HG03095 (cell line): Measurements from ENCODE around the gene ODC1.
"Not testable (repeated sequence)": the region's sequence is repeated elsewhere in the genome, so short reads cannot be mapped to it uniquely, and the experiment has no call there.

Experiments
- ATAC-seq: cut with Tn5 transposase; IDR thresholded peaks from one replicate; pipeline ENCODE4 v1.9.1; 2021; ENCODE audit warnings: moderate library complexity; ENCODE audit not compliant: unreplicated experiment

Gene ODC1

GRCh38 chr2:10447895-10448575 lies at the start of gene ODC1:
Gene ODC1 (minus strand): TSS chr2:10448327. CDS start chr2:10445032, 3,295 bp downstream.
- peak; percentile 59 for ATAC-seq

GRCh38 chr2:10497797-10498251 lies 49.7 kb upstream of the ODC1 start:
- ATAC-seq, result no peak

- no peak for ATAC-seq
Measured at GRCh38 chr2:10495988-10496313, 47.8 kb upstream of the ODC1 start.

- ATAC-seq, result no peak
Measured at GRCh38 chr2:10495311-10495987, 47.3 kb upstream of the ODC1 start.

GRCh38 chr2:10494351-10495066 lies 46.4 kb upstream of the ODC1 start:
- no peak for ATAC-seq

- peak; percentile 96 for ATAC-seq
Measured at GRCh38 chr2:10493634-10494281, 45.6 kb upstream of the ODC1 start.

- ATAC-seq, result no peak
Measured at GRCh38 chr2:10493075-10493633, 45.0 kb upstream of the ODC1 start.

- ATAC-seq, result no peak
Measured at GRCh38 chr2:10490806-10491291, 42.7 kb upstream of the ODC1 start.

- ATAC-seq, result no peak
Measured at GRCh38 chr2:10489842-10490555, 41.9 kb upstream of the ODC1 start.

GRCh38 chr2:10488142-10488541 lies 40.0 kb upstream of the ODC1 start:
- not testable (repeated sequence) for ATAC-seq

GRCh38 chr2:10487741-10488104 lies 39.6 kb upstream of the ODC1 start:
- not testable (repeated sequence) for ATAC-seq

- ATAC-seq, result no peak
Measured at GRCh38 chr2:10487081-10487740, 39.1 kb upstream of the ODC1 start.

GRCh38 chr2:10486601-10487079 lies 38.5 kb upstream of the ODC1 start:
- no peak for ATAC-seq

GRCh38 chr2:10486091-10486490 lies 38.0 kb upstream of the ODC1 start:
- ATAC-seq, result no peak

GRCh38 chr2:10482913-10483312 lies 34.8 kb upstream of the ODC1 start:
- no peak for ATAC-seq

- ATAC-seq, result no peak
Measured at GRCh38 chr2:10482460-10482859, 34.3 kb upstream of the ODC1 start.

GRCh38 chr2:10481666-10482157 lies 33.6 kb upstream of the ODC1 start:
- ATAC-seq, result no peak

- no peak for ATAC-seq
Measured at GRCh38 chr2:10481055-10481665, 33.0 kb upstream of the ODC1 start.

GRCh38 chr2:10480359-10480949 lies 32.3 kb upstream of the ODC1 start:
- ATAC-seq, result no peak
